ENCODE measurements around the gene FBP2.
"Not testable (repeated sequence)": the region's sequence is repeated elsewhere in the genome, so short reads cannot be mapped to it uniquely, and the experiment has no call there.

Gene FBP2

GRCh38 chr9:94563548-94563947 is 30.1 kb downstream of the FBP2 start:
- DNase-seq (ENCODE audit: low read depth): no peak

DNA sequence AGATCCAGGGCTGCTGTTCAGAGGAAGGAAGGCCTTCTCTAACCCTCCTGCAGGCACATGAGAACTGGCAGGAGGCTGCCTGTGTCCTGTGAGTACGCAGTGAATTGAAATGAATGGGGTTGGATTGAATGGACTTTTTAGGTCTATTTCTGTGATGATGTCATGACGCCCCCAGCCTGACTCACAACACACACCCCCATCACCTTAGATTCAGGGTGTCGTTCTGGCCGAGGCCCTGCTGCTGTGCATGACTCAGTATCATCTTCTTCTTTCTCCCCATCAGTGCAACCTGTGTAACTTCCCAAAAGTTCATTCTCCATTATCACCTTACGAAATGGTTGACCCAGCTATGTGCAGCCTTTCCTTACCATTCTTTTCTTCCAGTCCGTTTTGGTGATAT is 33.4 kb downstream of the FBP2 start:
- DNase-seq (ENCODE audit: low read depth): no peak

GRCh38 chr9:94557376-94557775 is 36.2 kb downstream of the FBP2 start:
- no peak for DNase-seq (ENCODE audit: low read depth)

GRCh38 chr9:94554439-94555331 is 38.9 kb downstream of the FBP2 start, which contains the start of gene PCAT7:
Gene PCAT7, plus strand, starts transcription at chr9:94555083.
- no peak for DNase-seq (ENCODE audit: low read depth)

DNA sequence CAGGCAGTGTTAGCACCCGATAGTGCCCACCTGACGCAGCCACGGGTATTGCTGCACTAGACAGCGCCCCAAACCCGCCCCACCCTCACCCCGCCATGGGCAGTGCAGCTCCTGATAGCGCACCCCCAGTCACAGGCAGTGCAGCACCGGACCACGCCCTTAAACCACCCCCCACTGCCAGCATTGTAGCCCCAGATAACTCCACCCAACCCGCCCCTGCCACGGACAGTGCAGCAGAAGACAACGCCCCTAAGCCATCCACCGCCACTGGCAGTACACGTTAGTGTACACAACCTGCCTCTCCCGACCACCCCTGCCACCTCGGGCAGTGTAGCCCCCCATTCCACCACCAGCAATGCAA is 39.6 kb downstream of the FBP2 start:
- DNase-seq (ENCODE audit: low read depth): no peak

- no peak for DNase-seq (ENCODE audit: low read depth)
Measured at GRCh38 chr9:94553029-94553938, 40.3 kb downstream of the FBP2 start.

- DNase-seq (ENCODE audit: low read depth): no peak
Measured at GRCh38 chr9:94545940-94546339, 47.7 kb downstream of the FBP2 start.

DNA sequence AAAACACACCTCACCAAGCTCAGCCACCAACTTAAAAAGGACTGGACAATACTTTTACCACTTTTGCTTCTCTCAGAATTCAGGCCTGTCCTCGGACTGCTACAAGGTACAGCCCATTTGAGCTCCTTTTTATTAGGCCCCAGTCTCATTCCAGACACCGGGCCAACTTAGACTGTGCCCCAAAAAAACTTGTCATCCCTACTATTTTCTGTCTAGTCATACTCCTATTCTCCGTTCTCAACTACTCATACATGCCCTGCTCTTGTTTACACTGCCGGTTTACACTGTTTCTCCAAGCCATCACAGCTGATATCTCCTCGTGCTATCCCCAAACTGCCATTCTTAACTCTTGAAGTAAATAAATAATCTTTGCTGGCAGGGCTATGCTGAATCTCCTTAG is 49.3 kb downstream of the FBP2 start:
- DNase-seq (ENCODE audit: low read depth): not testable (repeated sequence)

GRCh38 chr9:94538908-94539307 is 54.7 kb downstream of the FBP2 start:
- DNase-seq (ENCODE audit: low read depth): no peak

GRCh38 chr9:94534901-94535300 is 58.7 kb downstream of the FBP2 start:
- DNase-seq (ENCODE audit: low read depth): no peak

- DNase-seq (ENCODE audit: low read depth): no peak
Measured at GRCh38 chr9:94533601-94534000, 60.0 kb downstream of the FBP2 start.

GRCh38 chr9:94533155-94533554 is 60.5 kb downstream of the FBP2 start:
- DNase-seq (ENCODE audit: low read depth): no peak

- no peak for DNase-seq (ENCODE audit: low read depth)
Measured at GRCh38 chr9:94528886-94529285, 64.7 kb downstream of the FBP2 start.

- DNase-seq (ENCODE audit: low read depth): no peak
Measured at GRCh38 chr9:94526951-94527350, 66.7 kb downstream of the FBP2 start.

- DNase-seq (ENCODE audit: low read depth): no peak
Measured at GRCh38 chr9:94526271-94526670, 67.4 kb downstream of the FBP2 start.

DNA sequence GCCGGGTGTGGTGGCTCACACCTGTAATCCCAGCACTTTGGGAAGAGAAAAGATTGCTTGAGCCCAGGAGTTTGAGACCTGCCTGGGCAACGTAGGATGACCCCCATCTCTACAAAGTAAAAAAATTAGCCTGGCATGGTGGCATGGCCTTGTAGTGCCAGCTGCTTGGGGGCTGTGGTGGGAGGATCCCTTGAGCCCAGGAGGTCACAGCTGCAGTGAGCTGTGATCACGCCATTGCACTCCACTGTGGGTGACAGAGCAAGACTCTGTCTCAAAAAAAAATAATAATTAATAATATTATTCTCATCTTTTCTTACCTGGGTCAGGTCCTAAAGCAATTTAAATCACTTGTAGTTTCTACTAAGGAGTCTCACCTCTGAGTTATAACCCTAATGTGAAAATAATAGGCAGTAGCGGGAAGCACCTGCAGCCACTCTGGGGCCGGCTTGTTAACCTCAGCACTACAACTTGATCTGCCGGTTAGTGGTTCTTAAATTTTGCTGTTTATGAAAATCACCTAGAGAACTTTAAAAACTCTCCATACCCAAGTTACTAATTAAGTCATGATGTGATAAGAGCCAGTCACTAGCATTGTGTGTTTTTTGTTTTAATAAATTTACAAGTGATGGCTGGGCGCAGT is 68.1 kb downstream of the FBP2 start:
- DNase-seq (ENCODE audit: low read depth): no peak

DNA sequence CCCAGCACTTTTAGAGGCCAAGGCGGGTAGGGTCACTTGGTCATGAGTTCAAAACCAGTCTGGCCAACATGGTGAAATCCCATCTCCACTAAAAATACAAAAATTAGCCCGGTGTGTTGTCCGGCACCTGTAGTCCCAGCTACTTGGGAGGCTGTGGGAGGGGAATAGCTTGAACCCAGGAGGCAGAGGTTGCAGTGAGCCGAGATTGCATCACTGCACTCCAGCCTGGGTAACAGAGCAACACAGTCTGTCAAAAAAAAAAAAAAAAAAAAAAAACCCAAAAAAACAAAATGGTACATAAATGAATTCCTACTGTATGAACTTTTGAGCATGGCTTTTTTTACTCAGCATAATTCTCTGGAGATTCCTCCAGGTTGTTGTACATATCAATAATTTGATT is 76.4 kb downstream of the FBP2 start:
- DNase-seq (ENCODE audit: low read depth): no peak

GRCh38 chr9:94514722-94515121 is 78.9 kb downstream of the FBP2 start:
- DNase-seq (ENCODE audit: low read depth): no peak

GRCh38 chr9:94511955-94512265 is 81.7 kb downstream of the FBP2 start:
- DNase-seq (ENCODE audit: low read depth): no peak

DNA sequence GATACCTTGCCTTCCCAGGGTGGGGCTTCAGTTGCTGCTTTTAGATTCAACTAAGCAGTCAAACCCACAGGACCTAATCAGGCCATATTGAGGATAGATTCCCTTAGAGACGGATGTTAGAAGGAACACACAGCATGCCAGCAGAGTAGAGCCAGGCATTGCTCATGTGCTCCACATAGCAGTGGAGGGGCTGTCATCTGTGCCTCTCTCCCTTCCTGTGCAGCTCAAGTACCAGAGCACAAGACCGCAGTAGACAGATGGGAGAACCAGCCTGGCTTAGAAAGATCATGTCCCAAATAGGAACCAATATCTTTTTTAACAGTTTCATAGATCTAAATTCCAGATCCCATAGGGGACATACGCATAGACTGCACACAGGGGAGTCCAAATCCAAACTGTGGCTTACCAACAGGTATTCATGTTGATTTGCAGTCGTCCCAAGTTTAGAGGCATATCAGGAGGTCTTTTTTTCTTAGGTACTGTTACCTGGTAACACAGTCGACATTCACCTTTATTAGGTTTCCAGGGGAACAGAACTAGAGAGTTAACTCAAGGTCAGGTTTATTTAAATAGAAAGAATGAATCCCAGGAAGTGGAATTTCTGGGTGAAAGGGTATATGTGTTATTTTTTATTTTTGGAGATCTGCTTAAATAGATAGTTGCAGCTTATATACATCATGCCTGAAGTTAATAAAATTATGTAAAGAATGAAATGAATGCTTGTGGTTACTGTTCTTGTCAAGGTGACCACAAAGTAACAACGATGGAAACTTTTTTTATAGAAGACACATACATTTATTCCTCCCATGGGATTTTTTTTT is 82.3 kb downstream of the FBP2 start:
- no peak for DNase-seq (ENCODE audit: low read depth)

All from activated T-helper 1 cell treated with Interleukin-2 at 50 U/mL for 16 hours (primary cell).